ENCODE data around the gene DSG4. TPM values are rescaled to one million over a fixed set of nuclear protein-coding genes. Genes with fewer than 3 reads are reported as not detected.
"Not testable (repeated sequence)": the region's sequence is repeated elsewhere in the genome, so short reads cannot be mapped to it uniquely, and the experiment has no call there.

Gene DSG4
- total and polyA plus RNA-seq, 9 of the 15 experiments (the other 6 are each of a cell fraction or from before 2014, with no cell fraction given) = not detected

DNA sequence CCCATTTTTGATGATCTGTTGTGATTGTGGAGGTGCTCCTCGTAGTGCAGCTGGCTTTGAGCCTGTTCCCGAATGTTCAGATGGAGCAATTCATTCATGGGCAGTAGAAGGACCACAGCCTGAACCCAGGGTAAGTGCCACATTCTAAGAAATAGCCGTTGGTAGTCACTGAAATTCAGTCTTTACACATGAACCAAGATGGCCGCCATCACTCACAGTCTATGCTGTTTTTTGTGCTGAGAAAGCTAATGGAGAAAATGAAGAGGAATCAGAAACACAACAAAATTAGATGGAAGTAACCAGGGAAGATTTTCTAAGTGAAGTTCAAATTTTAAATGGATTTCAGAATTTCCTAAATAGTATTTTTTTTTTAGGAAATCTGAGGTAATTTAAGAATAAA is 33.1 kb upstream of the DSG4 start:
- FAIRE-seq = no peak
- ChIA-PET CTCF (ENCODE audit: low intra/inter-chr PET ratio) (no interaction called here), POLR2A (no interaction called here)
- intact Hi-C loops (cut with micrococcal nuclease) = no loop called here
- H3K9ac ChIP-seq (ENCODE audit: insufficient read depth in 1 of 2, low read depth in 2 of 2, low read length in 2 of 2) = no peak overlapping the region
- no peaks in the 10 kb centered on the region for H3K9me3 ChIP-seq (replicated peaks; ENCODE audit: control insufficient read depth, insufficient read depth, low read depth, low read length)
- no peak for DNase-seq (ENCODE audit: extremely low read depth in 1 of 4, low spot score in 3 of 4)
- H3K36me3 ChIP-seq (ENCODE audit: control insufficient read depth, insufficient read depth, low read length) = no peaks in the 10 kb centered on the region
- TF ChIP-seq TFAP4 (CRISPR knock-in tag; IDR thresholded peaks at IDR 0.05; ENCODE audit: borderline replicate concordance) = no peak
- no peak for TF ChIP-seq U2AF1 (optimal IDR thresholded peaks at IDR 0.05; ENCODE audit: low read depth, low read length)
- peak in 1 of 3 experiments; percentile 74 for TF ChIP-seq YY1 (IDR thresholded peaks at IDR 0.05; ENCODE audit: borderline replicate concordance in 1 of 3, control insufficient read depth in 1 of 3, extremely low read depth in 1 of 3, insufficient read depth in 3 of 3, insufficient read length in 1 of 3, insufficient replicate concordance in 2 of 3, low read depth in 1 of 3, low read length in 2 of 3)
- H3K79me2 ChIP-seq (ENCODE audit: control insufficient read depth, insufficient read depth, low read length) = no peaks in the 10 kb centered on the region
- no peaks in the 10 kb centered on the region for H3K4me1 ChIP-seq (replicated peaks in 1 of 2; ENCODE audit: control insufficient read depth in 2 of 2, insufficient read depth in 2 of 2, low read length in 2 of 2)
- H3K9me1 ChIP-seq (ENCODE audit: control insufficient read depth, insufficient read depth, low read length) = no peaks in the 10 kb centered on the region
- H3K27me3 ChIP-seq (ENCODE audit: control insufficient read depth in 2 of 2, insufficient read depth in 2 of 2, low read length in 2 of 2) = no peaks in the 10 kb centered on the region
- H3K27ac ChIP-seq (ENCODE audit: extremely low read depth, low read depth, low read length) = no peak overlapping the region
- no peak for ATAC-seq
- no TSS peak for BruUV-seq (replicated peaks)
- in situ Hi-C loops (cut with MboI) = no loop called here
- WGBS (ENCODE audit: insufficient coverage, low coverage, missing lambda C conversion rate) = 3% methylated on average over 4 of the region's 4 CpGs
- H4K20me1 ChIP-seq (replicated peaks; ENCODE audit: control insufficient read depth, insufficient read depth, low read length) = no peaks in the 10 kb centered on the region
- peak overlapping the region; percentile 18; the same call in 1 of the 2 replicates for H2AFZ ChIP-seq (ENCODE audit: low read depth, low read length)
- no peak overlapping the region for H3K4me2 ChIP-seq (ENCODE audit: insufficient read depth, low read length)
- H3K4me3 ChIP-seq = no peak overlapping the region

DNA sequence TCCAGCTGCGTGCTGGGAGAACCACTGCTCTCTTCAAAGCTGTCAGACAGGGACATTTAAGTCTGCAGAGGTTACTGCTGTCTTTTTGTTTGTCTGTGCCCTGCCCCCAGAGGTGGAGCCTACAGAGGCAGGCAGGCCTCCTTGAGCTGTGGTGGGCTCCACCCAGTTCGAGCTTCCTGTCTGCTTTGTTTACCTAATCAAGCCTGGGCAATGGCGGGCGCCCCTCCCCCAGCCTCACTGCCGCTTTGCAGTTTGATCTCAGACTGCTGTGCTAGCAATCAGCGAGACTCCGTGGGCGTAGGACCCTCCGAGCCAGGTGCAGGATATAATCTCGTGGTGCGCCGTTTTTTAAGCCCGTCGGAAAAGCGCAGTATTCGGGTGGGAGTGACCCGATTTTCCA is 23.2 kb upstream of the DSG4 start:
- H3K9me1 ChIP-seq (ENCODE audit: control insufficient read depth, insufficient read depth, low read length); CTCF ChIA-PET (ENCODE audit: low intra/inter-chr PET ratio); H3K27me3 ChIP-seq (ENCODE audit: control insufficient read depth in 2 of 2, insufficient read depth in 2 of 2, low read length in 2 of 2); H3K27ac ChIP-seq (ENCODE audit: extremely low read depth, low read depth, low read length); FAIRE-seq; H3K79me2 ChIP-seq (ENCODE audit: control insufficient read depth, insufficient read depth, low read length); H3K9me3 ChIP-seq (replicated peaks; ENCODE audit: control insufficient read depth, insufficient read depth, low read depth, low read length); in situ Hi-C loops (cut with MboI); H3K4me2 ChIP-seq (ENCODE audit: insufficient read depth, low read length); H4K20me1 ChIP-seq (replicated peaks; ENCODE audit: control insufficient read depth, insufficient read depth, low read length); ATAC-seq; DNase-seq (ENCODE audit: extremely low read depth in 1 of 4, low spot score in 3 of 4); POLR2A ChIA-PET; H3K4me1 ChIP-seq (replicated peaks in 1 of 2; ENCODE audit: control insufficient read depth in 2 of 2, insufficient read depth in 2 of 2, low read length in 2 of 2); H2AFZ ChIP-seq (ENCODE audit: low read depth, low read length); H3K4me3 ChIP-seq; intact Hi-C loops (cut with micrococcal nuclease); H3K9ac ChIP-seq (ENCODE audit: insufficient read depth in 1 of 2, low read depth in 2 of 2, low read length in 2 of 2); H3K36me3 ChIP-seq (ENCODE audit: control insufficient read depth, insufficient read depth, low read length): not testable (repeated sequence)
- BruUV-seq (replicated peaks) = TSS peak; percentile 55
- WGBS (ENCODE audit: insufficient coverage, low coverage, missing lambda C conversion rate) = 0% methylated on average over 3 of the region's 17 CpGs
- peak in 1 of 2 experiments; percentile 85; a peak in 2 of 4 replicates for TF ChIP-seq FOXA3 (CRISPR knock-in tag; conservative IDR thresholded peaks at IDR 0.05 in 1 of 2, IDR thresholded peaks at IDR 0.05 in 1 of 2)
- TF ChIP-seq POLR2A (conservative IDR thresholded peaks at IDR 0.05) = 0 out of 2 replicates have a peak, but pooled peaks have one; percentile 25
- TF ChIP-seq NFRKB (IDR thresholded peaks at IDR 0.05; ENCODE audit: low read depth) = 0 out of 2 replicates have a peak, but pooled peaks have one; percentile 47
- peak; percentile 46 for TF ChIP-seq TAF9B (IDR thresholded peaks at IDR 0.05; ENCODE audit: partially characterized antibody)

All from K562 (cell line).